22Rv1 (cell line): ENCODE measurements around the gene LRRN2.

Experiments used
- H3K27ac ChIP-seq: fragments of 450-650 bp; 2 replicates; pipeline ENCODE4 v1.5.1; 2017
- CTCF ChIP-seq: fragments of 450-650 bp; IDR thresholded peaks from 2 replicates; pipeline ENCODE4 v1.5.1; 2017; ENCODE audit warnings: mild to moderate bottlenecking
- ZFX ChIP-seq: fragments of 450-650 bp; IDR thresholded peaks from 2 replicates; pipeline ENCODE4 v1.6.1; 2017; ENCODE audit warnings: antibody characterized with exemption, borderline replicate concordance

LRRN2 gene

DNA sequence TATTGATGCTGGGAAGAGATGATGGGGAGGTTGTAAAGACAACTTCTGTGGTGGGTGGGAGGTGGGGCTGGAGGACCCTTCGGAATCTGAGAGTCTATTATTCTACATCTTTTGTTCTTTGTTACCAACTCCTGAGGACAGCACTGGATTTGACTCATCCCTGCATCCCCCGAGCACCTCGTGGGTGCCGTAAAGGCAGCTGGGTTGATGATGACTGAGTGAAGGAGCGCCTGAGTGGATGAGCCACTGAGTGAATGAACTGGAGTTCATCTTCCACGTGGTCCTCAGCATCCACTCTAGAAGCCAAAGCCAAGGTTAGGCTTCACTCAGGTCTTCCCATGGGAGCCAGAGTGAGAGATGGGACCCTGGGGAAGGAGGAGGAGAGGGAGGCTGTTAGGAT, 77.6 kb downstream of the LRRN2 start:
- TF ChIP-seq CTCF (no peak), ZFX (no peak)
- no peak overlapping the region for H3K27ac ChIP-seq

- H3K27ac ChIP-seq, result no peak overlapping the region
Observed at GRCh38 chr1:204605791-204606190, 79.7 kb downstream of the LRRN2 start.

DNA sequence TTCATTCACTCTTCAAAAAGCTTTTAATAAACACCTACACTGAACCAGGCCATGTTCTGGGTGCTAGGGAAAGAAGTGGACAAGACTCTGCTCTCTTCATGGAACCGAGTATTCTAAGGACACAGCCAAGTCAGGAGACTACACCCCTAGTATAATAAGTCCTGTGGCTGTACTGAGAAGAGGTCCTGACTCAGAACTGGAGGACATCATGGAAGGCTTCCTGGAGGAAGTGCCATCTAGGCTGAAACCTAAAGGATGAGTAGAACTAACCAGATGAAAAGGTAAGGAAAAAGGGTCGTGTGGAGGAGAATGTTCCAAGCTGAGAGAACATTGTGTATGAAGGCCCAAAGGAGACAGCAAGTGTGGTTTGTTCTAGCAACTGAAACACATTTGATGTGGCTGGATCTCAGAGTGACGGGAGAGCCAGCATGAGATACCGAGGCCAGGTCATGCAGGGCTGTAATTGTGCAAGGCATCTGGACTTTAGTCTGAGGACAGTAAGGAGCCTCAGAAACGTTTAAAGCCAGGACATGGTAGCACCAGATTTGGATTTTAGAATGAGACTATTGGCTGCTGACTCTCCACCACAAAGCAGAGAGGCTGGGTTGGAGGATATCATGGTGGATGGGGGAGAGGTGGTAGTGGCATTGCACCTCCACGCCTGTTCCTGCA, 82.5 kb downstream of the LRRN2 start:
- TF ChIP-seq ZFX, result no peak
- no peak for TF ChIP-seq CTCF

More at GRCh38 chr1:204605791-204606190, 79.7 kb downstream of the LRRN2 start:
- TF ChIP-seq CTCF (no peak), ZFX (no peak)

GRCh38 chr1:204602111-204602579, 83.4 kb downstream of the LRRN2 start:
- H3K27ac ChIP-seq, result no peak overlapping the region
- TF ChIP-seq ZFX (no peak), CTCF (no peak)

More for the DNA sequence above, 82.5 kb downstream of the LRRN2 start:
- H3K27ac ChIP-seq, result no peak overlapping the region

- no peak overlapping the region for H3K27ac ChIP-seq
- TF ChIP-seq ZFX, result no peak
- peak; percentile 39 for TF ChIP-seq CTCF
Observed at GRCh38 chr1:204600968-204601367, 84.6 kb downstream of the LRRN2 start.

- no peak for TF ChIP-seq CTCF
- no peak for TF ChIP-seq ZFX
- H3K27ac ChIP-seq, result no peak overlapping the region
Observed at GRCh38 chr1:204600203-204600602, 85.3 kb downstream of the LRRN2 start.

DNA sequence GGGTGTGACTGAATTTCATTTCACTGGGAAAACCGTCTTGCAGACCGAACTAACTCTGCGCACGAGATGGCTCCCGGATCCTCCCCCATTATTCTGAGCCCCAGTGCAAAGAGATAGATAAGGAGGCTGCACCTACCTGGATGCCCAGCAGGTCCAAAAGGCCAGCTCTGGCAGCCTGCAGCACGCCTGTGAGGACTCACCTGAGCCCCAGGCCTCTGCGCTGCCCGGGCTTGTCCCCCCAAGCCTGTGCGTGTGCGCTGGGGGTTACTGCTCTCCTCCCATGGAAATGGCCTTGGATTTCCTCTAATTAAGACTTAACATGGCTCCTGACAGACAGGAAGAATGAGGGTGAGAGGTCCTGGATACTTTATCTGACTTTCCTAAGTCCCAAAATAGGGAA, 85.9 kb downstream of the LRRN2 start:
- TF ChIP-seq CTCF (no peak), ZFX (no peak)
- H3K27ac ChIP-seq, result no peak overlapping the region
